Caco-2 (cell line): ENCODE measurements around the gene DLG1. TPM values are rescaled to one million over a fixed set of nuclear protein-coding genes. Genes with fewer than 3 reads are reported as not detected.

Experiments
- BruUV-seq: library from RNA; stranded (reverse); fragments of 400-500 nt; replicated peaks from 2 replicates; lab custom pipeline; 2021; lab: Mats Ljungman, UMichigan
- CTCF ChIA-PET: fragments of 300-600 bp; sonication (Branson Sonifier 250); formaldehyde crosslinking; loops from one replicate; lab custom pipeline; 2022; ENCODE audit warnings: antibody characterized with exemption; lab: Charles Lee
- POLR2A ChIA-PET: fragments of 300-600 bp; sonication (Branson Sonifier 250); formaldehyde crosslinking; loops from one replicate; lab custom pipeline; 2022; ENCODE audit warnings: antibody characterized with exemption; lab: Charles Lee
- DNase-seq, 2 experiments: peaks; one replicate each; pipeline versions ENCODE4 v3.0.0 to v3.0.0-alpha.2; 2020 to 2022
- H3K27me3 ChIP-seq: replicated peaks from 2 replicates; pipeline ENCODE4 v1.6.0; 2011; ENCODE audit warnings: low read length; ENCODE audit not compliant: control insufficient read depth, insufficient read depth
- H3K36me3 ChIP-seq: 2 replicates; pipeline ENCODE4 v1.5.1; 2011; ENCODE audit warnings: low read length; ENCODE audit not compliant: control insufficient read depth, insufficient read depth
- H3K4me1 ChIP-seq: fragments of 250-450 bp; sonication (Bioruptor Pico); 2 replicates; pipeline ENCODE4 v1.5.1; 2020; ENCODE audit warnings: mild to moderate bottlenecking
- H3K4me3 ChIP-seq: 2 replicates; pipeline ENCODE4 v1.5.1; 2011; ENCODE audit warnings: low read depth, mild to moderate bottlenecking, control low read depth, low read length
- H3K9me3 ChIP-seq: fragments of 250-450 bp; sonication (Bioruptor Pico); 2 replicates; pipeline ENCODE4 v1.5.1; 2020; ENCODE audit warnings: mild to moderate bottlenecking, moderate library complexity
- H3K27ac Mint-ChIP-seq: one replicate; pipeline ENCODE4 v1.8.0; 2022; ENCODE audit warnings: mixed read lengths; ENCODE audit not compliant: unreplicated experiment
- H3K27me3 Mint-ChIP-seq: one replicate; pipeline ENCODE4 v1.8.0; 2022; ENCODE audit warnings: mixed read lengths; ENCODE audit not compliant: insufficient read depth, unreplicated experiment
- H3K36me3 Mint-ChIP-seq: one replicate; pipeline ENCODE4 v1.8.0; 2022; ENCODE audit warnings: mild to moderate bottlenecking, mixed read lengths; ENCODE audit not compliant: insufficient read depth, unreplicated experiment
- H3K4me1 Mint-ChIP-seq: one replicate; pipeline ENCODE4 v1.8.0; 2022; ENCODE audit warnings: low read depth, mixed read lengths; ENCODE audit not compliant: unreplicated experiment
- H3K4me3 Mint-ChIP-seq: one replicate; pipeline ENCODE4 v1.8.0; 2022; ENCODE audit warnings: mild to moderate bottlenecking, moderate library complexity, mixed read lengths; ENCODE audit not compliant: unreplicated experiment
- H3K9me3 Mint-ChIP-seq: one replicate; pipeline ENCODE4 v1.8.0; 2022; ENCODE audit warnings: mixed read lengths; ENCODE audit not compliant: unreplicated experiment
- intact Hi-C: fragments of 100-400 bp; cut with micrococcal nuclease; formaldehyde crosslinking; loops from one replicate; pipeline ENCODE4 v1.10.0; 2022; ENCODE audit not compliant: unreplicated experiment
- total RNA-seq: library from RNA; stranded (reverse); gene quantifications from 2 replicates; pipeline ENCODE4 v1.2.3, GENCODE V29; 2022
- TF ChIP-seq, protein P1 (sequence below), 2 experiments: fragments of 200-600 bp in 1 of 2; IDR thresholded peaks; 1 replicate in 1 of 2; 2 replicates in 1 of 2; pipeline versions ENCODE4 v1.5.1 to v1.8.0; 2011 to 2022; ENCODE audit warnings: antibody characterized with exemption in 1 of 2, control low read depth in 1 of 2, inconsistent platforms in 1 of 2, low read depth in 1 of 2, low read length in 1 of 2, mild to moderate bottlenecking in 1 of 2, moderate library complexity in 1 of 2; ENCODE audit not compliant: insufficient read depth in 1 of 2, severe bottlenecking in 1 of 2, unreplicated experiment in 1 of 2

DLG1 gene
- total RNA-seq, 1 experiment from 2014 or later: 167 TPM

DNA sequence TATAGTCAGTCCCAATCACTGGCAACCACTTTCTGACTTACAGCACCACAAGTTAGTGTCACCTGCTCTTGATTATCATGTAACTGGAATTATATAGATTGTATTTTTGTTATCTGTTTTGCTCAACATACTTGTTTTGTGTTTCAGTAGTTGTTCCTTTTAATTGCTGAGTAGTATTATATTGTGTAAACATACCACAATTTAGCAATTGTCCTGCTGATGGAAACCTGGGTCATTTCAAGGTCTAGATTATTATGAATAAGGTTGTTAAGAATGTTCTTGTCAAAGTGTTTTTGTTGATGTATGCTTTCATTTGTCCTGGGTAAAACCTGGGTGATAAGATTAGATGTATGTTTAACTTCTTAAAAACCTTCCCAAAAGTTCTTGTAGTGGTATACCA, 186.7 kb downstream of the DLG1 start:
- no peak overlapping the region for H3K4me3 Mint-ChIP-seq
- DNase-seq: no peak
- intact Hi-C loops: no loop called here
- no peak overlapping the region for H3K27ac Mint-ChIP-seq
- H3K36me3 Mint-ChIP-seq: peaks cover 86% of the 10 kb centered on the region
- Histone ChIP-seq H3K9me3 (peaks cover 4% of the 10 kb centered on the region; the same call in 1 of the 2 replicates), H3K36me3 (no peaks in the 10 kb centered on the region; the same call in 1 of the 2 replicates), H3K27me3 (no peaks in the 10 kb centered on the region), H3K4me1 (peaks cover 9% of the 10 kb centered on the region; the same call in 1 of the 2 replicates), H3K4me3 (no peak overlapping the region)
- TF ChIP-seq, protein P1, sequence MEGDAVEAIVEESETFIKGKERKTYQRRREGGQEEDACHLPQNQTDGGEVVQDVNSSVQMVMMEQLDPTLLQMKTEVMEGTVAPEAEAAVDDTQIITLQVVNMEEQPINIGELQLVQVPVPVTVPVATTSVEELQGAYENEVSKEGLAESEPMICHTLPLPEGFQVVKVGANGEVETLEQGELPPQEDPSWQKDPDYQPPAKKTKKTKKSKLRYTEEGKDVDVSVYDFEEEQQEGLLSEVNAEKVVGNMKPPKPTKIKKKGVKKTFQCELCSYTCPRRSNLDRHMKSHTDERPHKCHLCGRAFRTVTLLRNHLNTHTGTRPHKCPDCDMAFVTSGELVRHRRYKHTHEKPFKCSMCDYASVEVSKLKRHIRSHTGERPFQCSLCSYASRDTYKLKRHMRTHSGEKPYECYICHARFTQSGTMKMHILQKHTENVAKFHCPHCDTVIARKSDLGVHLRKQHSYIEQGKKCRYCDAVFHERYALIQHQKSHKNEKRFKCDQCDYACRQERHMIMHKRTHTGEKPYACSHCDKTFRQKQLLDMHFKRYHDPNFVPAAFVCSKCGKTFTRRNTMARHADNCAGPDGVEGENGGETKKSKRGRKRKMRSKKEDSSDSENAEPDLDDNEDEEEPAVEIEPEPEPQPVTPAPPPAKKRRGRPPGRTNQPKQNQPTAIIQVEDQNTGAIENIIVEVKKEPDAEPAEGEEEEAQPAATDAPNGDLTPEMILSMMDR (IDR thresholded peaks at IDR 0.05; ENCODE audit: insufficient read depth in 1 of 2, low read depth in 1 of 2, low read length in 1 of 2, severe bottlenecking in 1 of 2, unreplicated experiment in 1 of 2): no peak
- H3K4me1 Mint-ChIP-seq: no peaks in the 10 kb centered on the region
- CTCF ChIA-PET: no interaction called here
- H3K27me3 Mint-ChIP-seq: no peaks in the 10 kb centered on the region
- no peaks in the 10 kb centered on the region for H3K9me3 Mint-ChIP-seq
- POLR2A ChIA-PET: no interaction called here
- no TSS peak for BruUV-seq

DNA sequence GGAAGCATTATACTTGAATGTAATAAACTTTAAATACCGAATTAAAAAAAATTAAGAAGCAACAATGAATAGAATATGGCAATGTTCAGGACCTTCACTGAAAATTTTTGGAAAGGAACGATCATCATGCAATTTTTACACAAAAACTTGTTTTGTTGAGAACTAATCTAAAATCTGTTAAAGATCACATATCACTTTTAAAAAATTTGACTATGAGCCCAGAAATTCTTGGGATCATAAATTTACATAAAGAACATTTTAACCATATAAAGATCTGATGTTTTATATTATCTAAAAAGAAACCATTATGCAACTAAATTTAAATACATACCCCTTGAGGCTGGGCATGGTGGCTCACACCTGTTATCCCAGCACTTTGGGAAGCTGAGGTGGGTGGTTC, 192.6 kb downstream of the DLG1 start:
- POLR2A ChIA-PET: no interaction called here
- H3K9me3 ChIP-seq: peaks cover 4% of the 10 kb centered on the region; the same call in 1 of the 2 replicates
- Mint-ChIP-seq H3K36me3 (peaks cover 79% of the 10 kb centered on the region), H3K27ac (no peak overlapping the region), H3K9me3 (no peaks in the 10 kb centered on the region), H3K4me1 (peaks cover 6% of the 10 kb centered on the region), H3K4me3 (no peak overlapping the region), H3K27me3 (no peaks in the 10 kb centered on the region)
- BruUV-seq: no TSS peak
- no peak for DNase-seq
- intact Hi-C loops: no loop called here
- H3K27me3 ChIP-seq: no peaks in the 10 kb centered on the region
- TF ChIP-seq, protein P1 (IDR thresholded peaks at IDR 0.05; ENCODE audit: insufficient read depth in 1 of 2, low read depth in 1 of 2, low read length in 1 of 2, severe bottlenecking in 1 of 2, unreplicated experiment in 1 of 2): no peak
- CTCF ChIA-PET: no interaction called here
- H3K4me1 ChIP-seq: peaks cover 3% of the 10 kb centered on the region; the same call in 1 of the 2 replicates
- H3K36me3 ChIP-seq: no peaks in the 10 kb centered on the region; the same call in 1 of the 2 replicates
- no peak overlapping the region for H3K4me3 ChIP-seq

DNA sequence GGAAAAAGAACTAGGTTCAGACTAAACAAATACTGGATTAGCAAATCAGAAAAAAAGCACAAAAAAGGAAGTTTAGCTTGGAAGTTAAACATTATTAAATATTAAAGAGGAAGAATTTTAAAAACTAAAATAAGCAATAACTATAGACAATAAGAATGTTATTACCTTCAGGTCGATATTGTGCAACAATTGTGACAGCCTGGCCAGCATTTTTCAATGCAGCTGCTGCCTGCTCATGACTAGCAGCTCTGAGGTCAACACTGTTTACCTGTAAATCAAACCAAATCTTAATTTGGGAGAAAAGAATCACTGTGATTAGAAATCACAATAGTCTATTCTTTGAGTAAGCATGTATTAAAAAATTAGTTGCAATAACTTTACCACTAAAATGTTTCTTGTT, 193.7 kb downstream of the DLG1 start:
- POLR2A ChIA-PET: no interaction called here
- H3K4me3 ChIP-seq: no peak overlapping the region
- H3K36me3 ChIP-seq: no peaks in the 10 kb centered on the region; the same call in 1 of the 2 replicates
- CTCF ChIA-PET: no interaction called here
- Mint-ChIP-seq H3K27ac (no peak overlapping the region), H3K36me3 (peaks cover 79% of the 10 kb centered on the region), H3K4me3 (no peak overlapping the region), H3K27me3 (no peaks in the 10 kb centered on the region), H3K4me1 (peaks cover 9% of the 10 kb centered on the region), H3K9me3 (no peaks in the 10 kb centered on the region)
- no TSS peak for BruUV-seq
- DNase-seq: no peak
- TF ChIP-seq, protein P1 (IDR thresholded peaks at IDR 0.05; ENCODE audit: insufficient read depth in 1 of 2, low read depth in 1 of 2, low read length in 1 of 2, severe bottlenecking in 1 of 2, unreplicated experiment in 1 of 2): no peak
- no peaks in the 10 kb centered on the region for H3K27me3 ChIP-seq
- peaks cover 4% of the 10 kb centered on the region; the same call in 1 of the 2 replicates for H3K4me1 ChIP-seq
- H3K9me3 ChIP-seq: no peaks in the 10 kb centered on the region; the same call in 1 of the 2 replicates
- intact Hi-C loops: no loop called here
